22Rv1 (cell line): ENCODE results near the gene ANKRD42.

Source experiments
- CTCF ChIP-seq: fragments of 450-650 bp; IDR thresholded peaks from 2 replicates; pipeline ENCODE4 v1.5.1; 2017; ENCODE audit warnings: mild to moderate bottlenecking
- ZFX ChIP-seq: fragments of 450-650 bp; IDR thresholded peaks from 2 replicates; pipeline ENCODE4 v1.6.1; 2017; ENCODE audit warnings: antibody characterized with exemption, borderline replicate concordance

GRCh38 chr11:83278351-83278750 lies 84.8 kb downstream of the ANKRD42 start:
- TF ChIP-seq CTCF (no peak), ZFX (no peak)
